RCC 7860 (cell line): ENCODE results near the gene SEC14L5.
"Not testable (repeated sequence)": the region's sequence is repeated elsewhere in the genome, so short reads cannot be mapped to it uniquely, and the experiment has no call there.

ENCODE experiments used
- DNase-seq: peaks from one replicate; pipeline ENCODE4 v3.0.0-alpha.2; 2015; ENCODE audit warnings: low spot score
- FAIRE-seq: peaks from 2 replicates; lab custom pipeline; 2012; peaks lifted over from hg19 to GRCh38; lab: Jason Lieb, UNC

SEC14L5 gene

GRCh38 chr16:5032748-5033167 lies 74.6 kb downstream of the SEC14L5 start:
- no peak for FAIRE-seq
- no peak for DNase-seq

GRCh38 chr16:5033256-5034166 lies 75.4 kb downstream of the SEC14L5 start, which contains the start of gene NAGPA:
NAGPA (minus strand) TSS chr16:5033935; CDS start chr16:5033914, 21 bp downstream.
- DNase-seq: peak; percentile 59
- no peak for FAIRE-seq

GRCh38 chr16:5034167-5034523 lies 76.0 kb downstream of the SEC14L5 start:
- no peak for FAIRE-seq
- DNase-seq: no peak

- no peak for FAIRE-seq
- DNase-seq: no peak
These were observed 77.7 kb downstream of the SEC14L5 start for GRCh38 chr16:5035909-5036227.

GRCh38 chr16:5036228-5037156 lies 78.4 kb downstream of the SEC14L5 start:
- FAIRE-seq (no peak), DNase-seq (no peak)

- FAIRE-seq (no peak), DNase-seq (no peak)
These were observed 82.3 kb downstream of the SEC14L5 start for GRCh38 chr16:5040451-5040850.

GRCh38 chr16:5041600-5042133 lies 83.5 kb downstream of the SEC14L5 start:
- FAIRE-seq: peak; percentile 86

GRCh38 chr16:5042574-5043171 lies 84.5 kb downstream of the SEC14L5 start:
- FAIRE-seq (no peak), DNase-seq (peak; percentile 72)

More at GRCh38 chr16:5041600-5042133, 83.5 kb downstream of the SEC14L5 start:
- peak; percentile 86 for DNase-seq

- DNase-seq (no peak), FAIRE-seq (no peak)
These were observed 85.9 kb downstream of the SEC14L5 start for GRCh38 chr16:5044011-5044540.

GRCh38 chr16:5044581-5044980 lies 86.5 kb downstream of the SEC14L5 start:
- FAIRE-seq, DNase-seq: not testable (repeated sequence)

- FAIRE-seq (no peak), DNase-seq (no peak)
These were observed 87.5 kb downstream of the SEC14L5 start for GRCh38 chr16:5045499-5046115.

- FAIRE-seq: no peak
- no peak for DNase-seq
These were observed 88.8 kb downstream of the SEC14L5 start for GRCh38 chr16:5046914-5047313.

- DNase-seq (no peak), FAIRE-seq (no peak)
These were observed 97.0 kb downstream of the SEC14L5 start for GRCh38 chr16:5054876-5055865.

- DNase-seq (no peak), FAIRE-seq (no peak)
These were observed 98.2 kb downstream of the SEC14L5 start for GRCh38 chr16:5056352-5056751.

- DNase-seq: no peak
- no peak for FAIRE-seq
These were observed 100.3 kb downstream of the SEC14L5 start for GRCh38 chr16:5058476-5058875.

GRCh38 chr16:5059386-5060072 lies 101.4 kb downstream of the SEC14L5 start:
- no peak for FAIRE-seq
- no peak for DNase-seq

- FAIRE-seq (no peak), DNase-seq (no peak)
These were observed 102.0 kb downstream of the SEC14L5 start for GRCh38 chr16:5060073-5060641.

GRCh38 chr16:5062051-5062450 lies 103.9 kb downstream of the SEC14L5 start:
- FAIRE-seq: no peak
- DNase-seq: no peak
